ENCODE data around the gene COL9A3. TPM values are rescaled to one million over a fixed set of nuclear protein-coding genes. Genes with fewer than 3 reads are reported as not detected.

Gene COL9A3
- polyA plus RNA-seq, 3 donors: 14.5 to 27.3 (median 20.8) TPM

GRCh38 chr20:62817975-62818591 lies 1.2 kb downstream of the COL9A3 start:
- DNase-seq (ENCODE audit: extremely low read depth in 1 of 11, low read depth in 9 of 11, low spot score in 4 of 11): no peak

DNA sequence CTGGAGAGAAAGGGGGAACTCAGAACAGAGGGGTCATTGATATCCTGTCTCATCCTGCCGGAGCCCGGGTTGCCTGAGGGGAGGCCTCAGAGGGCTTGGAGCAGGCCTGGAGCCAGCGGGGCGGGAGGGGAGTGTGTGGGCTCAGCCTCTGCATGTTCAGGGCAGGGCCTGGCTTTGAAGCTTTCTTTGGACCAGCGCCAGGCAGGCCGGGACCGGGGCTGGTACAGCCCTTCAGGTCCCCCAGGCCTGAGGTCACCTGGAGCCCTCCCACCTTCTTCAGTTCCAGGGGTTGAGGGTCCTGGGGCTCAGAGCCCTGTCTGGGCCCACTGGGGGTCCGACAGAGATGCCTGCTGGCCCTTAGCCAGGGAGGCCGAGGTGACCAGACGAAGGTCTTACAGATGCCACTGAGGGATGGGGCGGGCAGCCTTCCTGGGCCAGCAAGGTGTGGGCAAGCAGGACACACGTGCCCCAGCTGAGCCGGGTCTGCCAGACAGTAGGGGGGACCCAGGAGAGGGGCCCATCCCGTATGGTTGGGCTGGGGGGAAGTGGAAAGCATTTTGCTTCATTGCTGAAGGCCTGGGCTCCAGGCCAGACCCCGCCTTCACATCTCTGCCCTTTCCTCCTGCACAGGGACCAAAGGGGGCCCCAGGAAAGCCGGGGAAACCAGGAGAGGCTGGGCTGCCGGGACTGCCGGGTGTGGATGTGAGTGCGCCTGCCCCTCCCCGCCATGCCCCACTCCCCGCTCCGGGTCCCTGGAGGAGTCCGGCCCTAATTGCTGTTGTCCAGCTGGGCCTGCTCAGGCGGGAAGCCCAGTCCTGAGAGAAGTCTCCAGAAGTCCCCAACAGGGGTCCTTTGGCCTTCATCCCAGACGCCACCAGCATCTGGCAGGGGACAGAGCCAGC lies 2.0 kb downstream of the COL9A3 start:
- DNase-seq (ENCODE audit: extremely low read depth in 1 of 11, low read depth in 9 of 11, low spot score in 4 of 11): peak in 5 of 11 donors; percentile 58 to 77 (median 68)

GRCh38 chr20:62819494-62820174 lies 2.8 kb downstream of the COL9A3 start:
- no peak for DNase-seq (ENCODE audit: extremely low read depth in 1 of 11, low read depth in 9 of 11, low spot score in 4 of 11)

DNA sequence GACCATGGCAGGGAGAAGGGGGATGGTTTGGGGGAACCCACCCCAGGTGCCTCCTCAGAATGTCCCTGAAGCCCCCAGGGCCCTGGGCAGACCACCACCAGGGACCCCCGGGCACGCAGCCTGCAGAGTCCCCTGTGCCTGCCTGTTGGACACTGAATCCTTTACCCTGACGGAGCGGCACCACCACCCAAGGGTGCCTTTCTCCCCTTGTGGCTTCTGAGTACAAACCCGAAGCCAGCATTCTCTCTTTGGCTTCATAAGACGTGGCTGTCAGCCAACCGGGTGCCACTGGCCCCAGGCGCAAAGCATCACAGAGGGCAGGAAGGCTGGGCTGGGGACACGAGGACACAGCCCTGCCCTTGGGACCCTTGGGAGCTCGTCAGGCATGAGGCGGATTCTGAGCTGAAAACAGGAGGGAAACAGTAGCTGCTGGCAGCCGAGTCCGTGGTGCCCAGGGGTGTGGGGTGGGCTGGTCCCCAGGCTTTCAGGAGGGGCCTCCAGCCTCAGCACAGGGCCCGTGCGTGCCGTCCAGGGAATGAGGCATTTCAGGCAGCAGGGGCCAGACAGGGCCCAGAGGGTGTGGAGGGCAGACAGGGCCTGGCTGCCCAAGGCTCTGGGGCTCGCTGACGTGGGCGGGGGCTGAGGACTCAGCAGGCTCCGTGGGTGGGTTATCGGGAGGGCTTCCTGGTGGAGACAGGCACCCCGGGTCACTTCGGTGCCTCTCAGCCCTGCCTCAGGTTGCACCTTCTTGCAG lies 3.5 kb downstream of the COL9A3 start:
- no peak for DNase-seq (ENCODE audit: extremely low read depth in 1 of 11, low read depth in 9 of 11, low spot score in 4 of 11)

DNA sequence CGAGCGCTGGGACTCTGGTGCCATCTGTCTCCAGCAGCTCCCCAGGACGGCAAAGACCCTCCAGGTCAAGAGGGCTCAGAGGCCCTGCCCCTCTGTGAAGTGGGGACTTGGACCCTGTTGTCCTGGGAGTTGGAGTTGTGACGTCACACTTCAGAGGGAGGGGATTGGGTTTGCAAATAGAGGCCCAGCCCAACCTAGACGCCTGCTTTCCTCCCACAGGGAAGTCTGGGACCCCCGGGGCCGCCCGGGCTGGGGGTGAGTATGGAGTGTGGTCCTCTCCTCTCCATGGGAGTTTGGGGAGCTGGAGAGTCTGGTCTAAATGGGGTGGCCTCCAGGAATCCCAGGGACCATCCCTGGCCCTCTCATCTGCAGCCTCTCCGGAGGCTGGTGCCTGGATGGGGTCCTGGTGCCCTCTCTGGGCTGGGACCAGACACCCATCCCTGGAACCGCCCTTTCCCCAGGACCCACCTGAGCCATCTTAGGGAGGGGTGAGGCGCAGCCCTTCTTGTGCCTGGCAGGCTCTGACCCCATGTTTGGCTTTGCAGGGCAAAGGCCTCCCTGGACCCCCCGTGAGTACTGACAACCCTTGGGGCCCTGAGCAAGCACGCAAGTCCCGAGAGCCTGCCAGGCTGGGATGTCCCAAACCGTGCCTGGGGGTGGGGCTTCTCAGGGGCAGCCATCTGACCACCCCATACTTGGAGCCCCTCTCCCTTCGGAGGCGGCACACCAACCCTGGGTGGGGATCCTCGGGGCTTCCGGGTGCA lies 4.3 kb downstream of the COL9A3 start:
- DNase-seq (ENCODE audit: extremely low read depth in 1 of 11, low read depth in 9 of 11, low spot score in 4 of 11): no peak

GRCh38 chr20:62821726-62822210 lies 4.9 kb downstream of the COL9A3 start:
- no peak for DNase-seq (ENCODE audit: extremely low read depth in 1 of 11, low read depth in 9 of 11, low spot score in 4 of 11)

GRCh38 chr20:62822239-62822787 lies 5.5 kb downstream of the COL9A3 start:
- DNase-seq (ENCODE audit: extremely low read depth in 1 of 11, low read depth in 9 of 11, low spot score in 4 of 11): no peak

GRCh38 chr20:62822788-62823651 lies 6.2 kb downstream of the COL9A3 start:
- no peak for DNase-seq (ENCODE audit: extremely low read depth in 1 of 11, low read depth in 9 of 11, low spot score in 4 of 11)

DNA sequence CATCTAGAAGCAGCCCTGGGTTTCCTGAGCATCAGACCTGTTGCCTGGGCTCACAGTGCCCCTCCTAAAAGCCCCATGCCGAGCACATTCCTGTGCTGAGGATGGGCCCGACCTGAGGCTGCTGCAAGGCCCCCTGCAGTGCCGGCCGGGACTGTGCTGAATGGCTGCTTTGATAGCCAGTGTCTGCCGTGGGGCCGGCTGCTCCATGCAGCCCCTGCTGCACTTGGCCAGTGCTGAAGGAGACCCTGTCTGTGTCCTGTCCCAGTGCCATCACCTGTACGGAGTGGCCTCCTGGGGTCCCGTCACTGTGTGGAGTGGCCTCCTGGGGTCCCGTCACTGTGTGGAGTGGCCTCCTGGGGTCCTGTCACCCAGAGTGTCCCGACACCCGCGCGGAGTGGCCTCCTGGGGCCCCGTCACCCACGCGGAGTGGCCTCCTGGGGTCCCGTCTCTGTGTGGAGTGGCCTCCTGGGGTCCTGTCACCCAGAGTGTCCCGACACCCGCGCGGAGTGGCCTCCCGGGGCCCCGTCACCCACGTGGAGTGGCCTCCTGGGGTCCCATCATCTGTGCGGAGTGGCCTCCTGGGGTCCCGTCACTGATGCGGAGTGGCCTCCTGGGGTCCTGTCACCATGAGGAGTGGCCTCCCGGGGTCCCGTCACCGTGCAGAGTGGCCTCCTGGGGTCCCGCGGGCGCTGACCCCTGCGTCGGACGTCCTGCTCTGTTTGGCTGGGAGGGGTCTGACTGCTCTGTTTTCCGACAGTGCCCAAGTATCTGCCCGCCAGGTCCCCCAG lies 7.0 kb downstream of the COL9A3 start:
- DNase-seq (ENCODE audit: extremely low read depth in 1 of 11, low read depth in 9 of 11, low spot score in 4 of 11): no peak

GRCh38 chr20:62824476-62825332 lies 7.9 kb downstream of the COL9A3 start:
- no peak for DNase-seq (ENCODE audit: extremely low read depth in 1 of 11, low read depth in 9 of 11, low spot score in 4 of 11)

DNA sequence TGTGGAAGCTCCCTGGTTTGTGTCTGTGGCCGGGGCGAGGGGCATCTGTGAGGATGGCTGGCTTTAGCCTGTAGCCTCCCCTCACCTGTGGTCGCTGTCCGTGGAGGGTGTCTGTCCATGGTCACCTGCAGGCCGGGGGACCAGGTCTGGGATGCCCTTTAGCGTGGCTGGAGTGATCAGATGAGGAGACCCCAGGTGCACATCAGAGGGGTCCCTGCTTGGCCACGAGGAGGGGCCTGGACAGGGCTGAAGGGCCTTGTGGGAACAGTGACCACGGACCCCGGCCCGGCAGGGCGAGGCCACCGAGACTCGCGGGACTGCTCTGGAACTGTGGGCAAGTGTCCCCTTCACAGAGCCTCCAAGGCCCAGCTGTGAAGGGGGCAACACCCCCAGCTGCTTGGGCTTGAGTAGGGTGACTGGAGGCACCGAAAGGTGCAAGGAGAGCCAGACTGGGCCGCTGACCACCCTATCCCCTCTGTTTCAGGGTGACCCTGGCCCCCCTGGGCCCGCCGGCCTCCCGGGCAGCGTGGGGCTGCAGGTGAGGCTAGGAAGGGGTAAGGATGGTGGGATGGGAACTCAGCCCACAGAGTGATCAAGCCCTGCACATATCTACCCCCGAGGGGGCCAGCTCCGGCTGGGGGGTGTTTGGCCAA lies 8.6 kb downstream of the COL9A3 start:
- no peak for DNase-seq (ENCODE audit: extremely low read depth in 1 of 11, low read depth in 9 of 11, low spot score in 4 of 11)

DNA sequence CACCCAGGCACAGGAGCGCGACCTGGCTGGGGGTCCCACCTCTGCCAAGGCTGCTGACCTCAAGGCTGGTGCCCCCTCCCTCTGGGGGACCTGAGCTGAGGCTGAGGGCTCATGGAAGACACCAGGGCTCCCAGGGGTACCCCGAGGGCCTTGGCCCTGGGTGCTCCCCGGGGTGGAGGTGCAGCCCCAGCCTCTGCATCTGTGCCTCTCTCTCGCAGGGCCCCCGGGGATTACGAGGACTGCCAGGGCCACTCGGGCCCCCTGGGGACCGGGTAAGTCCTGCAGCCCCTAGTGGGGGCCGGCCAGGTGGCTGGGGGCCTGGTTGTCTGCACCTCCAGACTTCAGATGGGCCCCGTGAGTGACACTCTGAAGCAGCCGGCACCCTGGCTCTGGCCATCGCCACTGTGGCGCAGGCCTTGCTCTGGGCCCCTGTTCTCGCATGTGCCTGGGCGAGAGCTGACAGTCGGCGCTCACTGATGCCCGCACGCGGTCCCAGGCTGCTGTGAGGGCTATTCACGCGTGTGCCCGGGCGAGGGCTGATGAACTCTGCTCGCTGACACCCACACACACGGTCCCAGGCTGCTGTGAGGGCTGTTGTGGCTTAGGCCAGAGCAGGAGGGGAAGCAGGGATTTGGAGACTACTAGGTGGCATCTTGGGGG lies 9.3 kb downstream of the COL9A3 start:
- DNase-seq (ENCODE audit: extremely low read depth in 1 of 11, low read depth in 9 of 11, low spot score in 4 of 11): no peak

GRCh38 chr20:62826646-62827310 lies 9.9 kb downstream of the COL9A3 start:
- no peak for DNase-seq (ENCODE audit: extremely low read depth in 1 of 11, low read depth in 9 of 11, low spot score in 4 of 11)

Data from renal cortex interstitium (tissue), 11 donors.